HG02973 (cell line): ENCODE data around the gene CFAP20.

Experiments
- ATAC-seq: cut with Tn5 transposase; IDR thresholded peaks from one replicate; pipeline ENCODE4 v1.9.1; 2021; ENCODE audit warnings: moderate library complexity; ENCODE audit not compliant: unreplicated experiment

Gene CFAP20

GRCh38 chr16:58129097-58129936, at the start of gene CFAP20:
CFAP20 (minus strand) TSS chr16:58129381; CDS start chr16:58129115, 266 bp downstream.
- ATAC-seq: peak; percentile 83

GRCh38 chr16:58177353-58177710, 48.2 kb upstream of the CFAP20 start:
- ATAC-seq: no peak

- ATAC-seq: no peak
These were observed 47.6 kb upstream of the CFAP20 start for GRCh38 chr16:58176608-58177352.

GRCh38 chr16:58170223-58170622, 41.0 kb upstream of the CFAP20 start:
- ATAC-seq: no peak

GRCh38 chr16:58160855-58161254, 31.7 kb upstream of the CFAP20 start:
- ATAC-seq: no peak

- no peak for ATAC-seq
These were observed 29.5 kb upstream of the CFAP20 start for GRCh38 chr16:58158725-58159124.

- no peak for ATAC-seq
These were observed 28.9 kb upstream of the CFAP20 start for GRCh38 chr16:58157951-58158540.

- no peak for ATAC-seq
These were observed 28.1 kb upstream of the CFAP20 start for GRCh38 chr16:58157239-58157638.

GRCh38 chr16:58155839-58156238, 26.7 kb upstream of the CFAP20 start:
- ATAC-seq: no peak

- ATAC-seq: no peak
These were observed 25.2 kb upstream of the CFAP20 start for GRCh38 chr16:58154345-58154744.

- no peak for ATAC-seq
These were observed 23.2 kb upstream of the CFAP20 start for GRCh38 chr16:58152246-58152868.

GRCh38 chr16:58148526-58148925, 19.3 kb upstream of the CFAP20 start:
- ATAC-seq: no peak

- no peak for ATAC-seq
These were observed 18.9 kb upstream of the CFAP20 start for GRCh38 chr16:58148099-58148498.

- no peak for ATAC-seq
These were observed 9.7 kb upstream of the CFAP20 start for GRCh38 chr16:58138852-58139251.

GRCh38 chr16:58137581-58137980, 8.4 kb upstream of the CFAP20 start:
- no peak for ATAC-seq

- ATAC-seq: peak; percentile 5
These were observed 477 bp downstream of the CFAP20 start for GRCh38 chr16:58128711-58129096.

GRCh38 chr16:58128181-58128631, 975 bp downstream of the CFAP20 start:
- ATAC-seq: no peak

- ATAC-seq: no peak
These were observed 1.5 kb downstream of the CFAP20 start for GRCh38 chr16:58127634-58128033.

GRCh38 chr16:58127033-58127556, 2.1 kb downstream of the CFAP20 start:
- ATAC-seq: no peak

GRCh38 chr16:58126451-58126961, 2.7 kb downstream of the CFAP20 start:
- ATAC-seq: no peak
